Adipocyte (in vitro differentiated cells): ENCODE data around the gene AOPEP.

Experiments used
- DNase-seq: peaks from one replicate; pipeline ENCODE4 v3.0.0-alpha.2; 2015; ENCODE audit warnings: low read depth
- H3K27me3 ChIP-seq: replicated peaks from 2 replicates; pipeline ENCODE4 v1.7.0; 2013; ENCODE audit warnings: mild to moderate bottlenecking, low read length, moderate library complexity; ENCODE audit not compliant: control insufficient read depth, insufficient read depth
- H3K36me3 ChIP-seq: 2 replicates; pipeline ENCODE4 v1.7.0; 2013; ENCODE audit warnings: low read length, mild to moderate bottlenecking, moderate library complexity; ENCODE audit not compliant: control insufficient read depth, insufficient read depth, severe bottlenecking
- H3K4me1 ChIP-seq: 2 replicates; pipeline ENCODE4 v1.7.0; 2013; ENCODE audit warnings: mild to moderate bottlenecking, low read length, moderate library complexity; ENCODE audit not compliant: control insufficient read depth, insufficient read depth
- H3K4me3 ChIP-seq: 2 replicates; pipeline ENCODE4 v1.7.0; 2013; ENCODE audit warnings: mild to moderate bottlenecking, low read length, moderate library complexity
- H3K9ac ChIP-seq: 2 replicates; pipeline ENCODE4 v1.7.0; 2013; ENCODE audit warnings: mild to moderate bottlenecking, low read length, moderate library complexity
- H3K9me3 ChIP-seq: 2 replicates; pipeline ENCODE4 v1.7.0; 2013; ENCODE audit warnings: mild to moderate bottlenecking, low read length, moderate library complexity; ENCODE audit not compliant: control insufficient read depth

The AOPEP gene

GRCh38 chr9:94980947-94981722 is 254.6 kb downstream of the AOPEP start:
- Histone ChIP-seq H3K9me3 (no peaks in the 10 kb centered on the region), H3K4me3 (no peak overlapping the region), H3K27me3 (no peaks in the 10 kb centered on the region), H3K9ac (no peak overlapping the region), H3K36me3 (no peaks in the 10 kb centered on the region), H3K4me1 (no peaks in the 10 kb centered on the region)
- no peak for DNase-seq

GRCh38 chr9:94981723-94982090 is 255.2 kb downstream of the AOPEP start:
- no peaks in the 10 kb centered on the region for H3K4me1 ChIP-seq
- no peak for DNase-seq
- H3K27me3 ChIP-seq, result no peaks in the 10 kb centered on the region
- no peaks in the 10 kb centered on the region for H3K9me3 ChIP-seq
- no peaks in the 10 kb centered on the region for H3K36me3 ChIP-seq
- H3K9ac ChIP-seq, result no peak overlapping the region
- H3K4me3 ChIP-seq, result no peak overlapping the region

- no peaks in the 10 kb centered on the region for H3K36me3 ChIP-seq
- no peak overlapping the region for H3K4me3 ChIP-seq
- no peaks in the 10 kb centered on the region for H3K4me1 ChIP-seq
- no peaks in the 10 kb centered on the region for H3K27me3 ChIP-seq
- no peaks in the 10 kb centered on the region for H3K9me3 ChIP-seq
- no peak overlapping the region for H3K9ac ChIP-seq
- DNase-seq, result no peak
Measured at GRCh38 chr9:94982211-94982610, 255.7 kb downstream of the AOPEP start.

DNA sequence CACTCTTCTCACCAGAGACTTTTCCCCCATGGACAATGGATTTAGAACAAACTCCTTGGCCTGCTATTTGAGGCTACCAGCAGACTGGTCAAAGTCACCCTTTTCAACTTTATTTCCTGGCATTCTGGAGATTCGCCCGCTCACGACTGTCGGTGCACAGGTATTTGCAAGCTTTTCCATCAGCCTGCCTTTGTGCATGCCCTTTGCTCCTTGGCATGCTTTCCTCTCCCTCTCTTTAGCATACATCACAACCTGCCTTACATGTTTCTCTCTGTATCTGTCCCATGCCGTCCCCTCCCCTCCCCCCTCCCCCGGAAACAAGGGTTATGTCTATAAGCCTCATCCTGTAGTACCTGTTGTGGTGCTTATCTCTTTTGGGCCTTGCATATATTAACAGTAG is 257.1 kb downstream of the AOPEP start:
- Histone ChIP-seq H3K36me3 (no peaks in the 10 kb centered on the region), H3K9me3 (no peaks in the 10 kb centered on the region), H3K9ac (no peak overlapping the region), H3K27me3 (no peaks in the 10 kb centered on the region), H3K4me3 (no peak overlapping the region), H3K4me1 (no peaks in the 10 kb centered on the region)
- no peak for DNase-seq

- H3K4me3 ChIP-seq, result no peak overlapping the region
- no peaks in the 10 kb centered on the region for H3K36me3 ChIP-seq
- no peaks in the 10 kb centered on the region for H3K27me3 ChIP-seq
- H3K9me3 ChIP-seq, result no peaks in the 10 kb centered on the region
- no peak for DNase-seq
- H3K9ac ChIP-seq, result no peak overlapping the region
- H3K4me1 ChIP-seq, result no peaks in the 10 kb centered on the region
Measured at GRCh38 chr9:94984891-94985476, 258.5 kb downstream of the AOPEP start.

DNA sequence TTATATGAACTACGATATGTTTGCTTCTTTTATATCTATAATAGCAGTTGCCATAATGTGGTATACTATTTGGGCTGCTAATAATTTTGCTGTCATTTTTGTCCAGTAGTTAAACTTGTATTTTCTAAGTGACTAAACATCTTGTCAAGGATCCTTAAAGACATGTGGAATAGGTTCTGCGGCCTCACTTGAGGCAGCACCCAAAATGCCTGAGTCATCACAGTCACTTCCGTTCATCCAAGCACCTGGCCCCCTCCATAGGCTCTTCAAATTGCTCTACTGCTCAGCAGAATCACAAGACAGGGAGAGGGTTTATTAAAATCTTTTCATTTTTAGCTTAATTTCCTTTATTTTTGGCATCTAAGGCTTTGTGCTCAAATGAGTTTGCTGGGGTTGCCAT is 259.1 kb downstream of the AOPEP start:
- Histone ChIP-seq H3K27me3 (no peaks in the 10 kb centered on the region), H3K4me1 (no peaks in the 10 kb centered on the region), H3K4me3 (no peak overlapping the region), H3K36me3 (no peaks in the 10 kb centered on the region), H3K9ac (no peak overlapping the region), H3K9me3 (no peaks in the 10 kb centered on the region)
- no peak for DNase-seq

GRCh38 chr9:94987731-94988130 is 261.2 kb downstream of the AOPEP start:
- Histone ChIP-seq H3K4me1 (no peaks in the 10 kb centered on the region), H3K36me3 (no peaks in the 10 kb centered on the region), H3K27me3 (no peaks in the 10 kb centered on the region), H3K9me3 (no peaks in the 10 kb centered on the region), H3K4me3 (no peak overlapping the region), H3K9ac (no peak overlapping the region)
- DNase-seq, result no peak

DNA sequence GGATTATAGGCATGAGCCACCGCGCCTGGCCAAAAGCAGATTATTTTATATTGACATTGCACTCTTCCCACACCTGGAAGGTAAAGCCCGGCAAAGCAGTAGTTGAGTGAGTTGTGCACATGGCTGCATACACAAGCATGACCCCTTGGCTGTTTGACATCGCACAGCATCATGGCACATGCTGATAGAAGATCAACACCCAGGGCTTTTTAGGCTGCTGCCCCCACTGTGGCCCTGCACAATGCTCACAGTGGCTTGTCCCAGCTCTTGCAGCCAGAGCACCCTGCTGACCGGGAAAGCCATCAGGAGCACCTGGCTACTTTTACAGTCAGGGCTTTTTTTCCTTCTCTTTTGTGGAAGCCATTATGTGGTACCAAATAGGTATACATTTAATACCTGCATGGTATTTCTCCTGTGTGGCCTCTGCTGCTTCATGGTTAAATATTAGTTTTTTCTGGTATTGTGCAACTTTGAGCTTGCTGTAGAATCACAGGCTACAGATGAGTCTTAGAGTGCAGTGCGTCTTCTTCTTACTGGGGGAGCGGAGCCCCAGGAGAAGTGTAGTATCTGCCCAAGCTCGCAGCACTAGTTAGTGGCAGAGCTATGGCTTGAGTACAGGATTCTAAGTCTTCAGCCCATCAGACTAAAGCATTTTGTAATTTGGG is 264.5 kb downstream of the AOPEP start:
- H3K4me3 ChIP-seq, result no peak overlapping the region
- H3K9ac ChIP-seq, result no peak overlapping the region
- no peaks in the 10 kb centered on the region for H3K36me3 ChIP-seq
- H3K27me3 ChIP-seq, result no peaks in the 10 kb centered on the region
- no peaks in the 10 kb centered on the region for H3K4me1 ChIP-seq
- no peak for DNase-seq
- no peaks in the 10 kb centered on the region for H3K9me3 ChIP-seq

- Histone ChIP-seq H3K4me3 (no peak overlapping the region), H3K4me1 (no peaks in the 10 kb centered on the region), H3K27me3 (no peaks in the 10 kb centered on the region), H3K9me3 (no peaks in the 10 kb centered on the region), H3K9ac (no peak overlapping the region), H3K36me3 (no peaks in the 10 kb centered on the region)
- DNase-seq, result no peak
Measured at GRCh38 chr9:94991961-94992907, 265.7 kb downstream of the AOPEP start.

GRCh38 chr9:94993160-94993820 is 266.8 kb downstream of the AOPEP start:
- Histone ChIP-seq H3K9me3 (no peaks in the 10 kb centered on the region), H3K9ac (no peak overlapping the region), H3K4me3 (no peak overlapping the region), H3K4me1 (no peaks in the 10 kb centered on the region), H3K36me3 (no peaks in the 10 kb centered on the region), H3K27me3 (no peaks in the 10 kb centered on the region)
- peak; percentile 60 for DNase-seq
